ENCODE results near the gene TMEM80.

DNA sequence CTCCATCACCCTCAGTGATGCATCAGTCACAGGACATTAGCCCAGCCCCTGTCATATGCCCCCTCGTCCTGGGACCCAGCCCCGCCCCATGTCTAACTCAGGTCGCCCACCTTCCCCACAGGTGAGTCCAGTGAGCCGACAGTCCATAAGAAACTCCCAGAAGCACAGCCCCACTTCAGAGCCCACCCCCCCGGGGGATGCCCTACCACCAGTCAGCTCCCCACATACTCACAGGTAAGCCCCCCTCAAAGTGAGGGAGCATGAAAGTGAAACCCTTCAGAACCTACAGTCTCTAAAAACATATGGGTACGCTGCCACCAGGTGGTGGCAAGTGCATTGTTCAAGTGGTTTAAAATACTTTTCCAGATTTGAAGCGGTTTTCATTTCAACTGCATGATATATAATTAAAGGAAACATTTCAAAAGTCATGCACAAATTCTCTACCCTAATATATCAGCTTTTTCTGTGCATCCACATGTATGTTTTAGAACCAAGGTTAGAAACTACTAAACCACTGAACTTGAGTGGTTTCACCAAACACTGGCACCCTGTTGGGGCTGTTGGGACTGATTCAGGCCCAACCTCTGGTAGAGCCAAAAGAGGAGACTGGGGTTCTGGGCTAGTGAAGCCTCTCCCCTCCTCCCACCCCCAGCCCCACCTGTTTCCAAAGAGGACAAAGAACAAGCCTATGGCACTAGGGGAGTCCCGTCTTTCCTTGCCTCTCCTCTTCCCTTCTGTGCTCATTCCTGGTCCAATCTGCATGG, 27.7 kb downstream of the TMEM80 start:
- TF ChIP-seq, protein P1, sequence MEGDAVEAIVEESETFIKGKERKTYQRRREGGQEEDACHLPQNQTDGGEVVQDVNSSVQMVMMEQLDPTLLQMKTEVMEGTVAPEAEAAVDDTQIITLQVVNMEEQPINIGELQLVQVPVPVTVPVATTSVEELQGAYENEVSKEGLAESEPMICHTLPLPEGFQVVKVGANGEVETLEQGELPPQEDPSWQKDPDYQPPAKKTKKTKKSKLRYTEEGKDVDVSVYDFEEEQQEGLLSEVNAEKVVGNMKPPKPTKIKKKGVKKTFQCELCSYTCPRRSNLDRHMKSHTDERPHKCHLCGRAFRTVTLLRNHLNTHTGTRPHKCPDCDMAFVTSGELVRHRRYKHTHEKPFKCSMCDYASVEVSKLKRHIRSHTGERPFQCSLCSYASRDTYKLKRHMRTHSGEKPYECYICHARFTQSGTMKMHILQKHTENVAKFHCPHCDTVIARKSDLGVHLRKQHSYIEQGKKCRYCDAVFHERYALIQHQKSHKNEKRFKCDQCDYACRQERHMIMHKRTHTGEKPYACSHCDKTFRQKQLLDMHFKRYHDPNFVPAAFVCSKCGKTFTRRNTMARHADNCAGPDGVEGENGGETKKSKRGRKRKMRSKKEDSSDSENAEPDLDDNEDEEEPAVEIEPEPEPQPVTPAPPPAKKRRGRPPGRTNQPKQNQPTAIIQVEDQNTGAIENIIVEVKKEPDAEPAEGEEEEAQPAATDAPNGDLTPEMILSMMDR (IDR thresholded peaks at IDR 0.05), result peak; percentile 72
- no peak for TF ChIP-seq ZFX (IDR thresholded peaks at IDR 0.05; ENCODE audit: borderline replicate concordance)

Measured in 22Rv1 (cell line).